Thyroid gland (tissue), 4 donors: ENCODE measurements around the gene LGALS12.
A peak's percentile ranks its signal among the peaks of the same experiment; 100 is the strongest.

Source experiments
- POLR2A ChIP-seq, 2 donors: fragments of 450-650 bp; IDR thresholded peaks; one replicate each; pipeline ENCODE4 v1.6.1; 2017; ENCODE audit warnings: antibody characterized with exemption in 2 of 2, mild to moderate bottlenecking in 2 of 2, moderate library complexity in 1 of 2
- TF ChIP-seq, protein P1 (sequence below), 6 experiments: fragments of 200-600 bp in 3 of 6; fragments of 450-650 bp in 3 of 6; sonication (generic) in 3 of 6; IDR thresholded peaks; one replicate each; pipeline ENCODE4 v1.5.1; 2016 to 2019; ENCODE audit warnings: antibody characterized with exemption in 6 of 6, mild to moderate bottlenecking in 2 of 6, inconsistent platforms in 1 of 6, moderate library complexity in 1 of 6

GRCh38 chr11:63508009-63508408 lies 2.1 kb downstream of the LGALS12 start:
- TF ChIP-seq, protein P1, sequence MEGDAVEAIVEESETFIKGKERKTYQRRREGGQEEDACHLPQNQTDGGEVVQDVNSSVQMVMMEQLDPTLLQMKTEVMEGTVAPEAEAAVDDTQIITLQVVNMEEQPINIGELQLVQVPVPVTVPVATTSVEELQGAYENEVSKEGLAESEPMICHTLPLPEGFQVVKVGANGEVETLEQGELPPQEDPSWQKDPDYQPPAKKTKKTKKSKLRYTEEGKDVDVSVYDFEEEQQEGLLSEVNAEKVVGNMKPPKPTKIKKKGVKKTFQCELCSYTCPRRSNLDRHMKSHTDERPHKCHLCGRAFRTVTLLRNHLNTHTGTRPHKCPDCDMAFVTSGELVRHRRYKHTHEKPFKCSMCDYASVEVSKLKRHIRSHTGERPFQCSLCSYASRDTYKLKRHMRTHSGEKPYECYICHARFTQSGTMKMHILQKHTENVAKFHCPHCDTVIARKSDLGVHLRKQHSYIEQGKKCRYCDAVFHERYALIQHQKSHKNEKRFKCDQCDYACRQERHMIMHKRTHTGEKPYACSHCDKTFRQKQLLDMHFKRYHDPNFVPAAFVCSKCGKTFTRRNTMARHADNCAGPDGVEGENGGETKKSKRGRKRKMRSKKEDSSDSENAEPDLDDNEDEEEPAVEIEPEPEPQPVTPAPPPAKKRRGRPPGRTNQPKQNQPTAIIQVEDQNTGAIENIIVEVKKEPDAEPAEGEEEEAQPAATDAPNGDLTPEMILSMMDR (IDR thresholded peaks at IDR 0.05): peak in 3 of 6 experiments; percentile 16 to 32 (median 23)
- no peak for TF ChIP-seq POLR2A (IDR thresholded peaks at IDR 0.05)
